ENCODE results near the gene TRIM56.

DNA sequence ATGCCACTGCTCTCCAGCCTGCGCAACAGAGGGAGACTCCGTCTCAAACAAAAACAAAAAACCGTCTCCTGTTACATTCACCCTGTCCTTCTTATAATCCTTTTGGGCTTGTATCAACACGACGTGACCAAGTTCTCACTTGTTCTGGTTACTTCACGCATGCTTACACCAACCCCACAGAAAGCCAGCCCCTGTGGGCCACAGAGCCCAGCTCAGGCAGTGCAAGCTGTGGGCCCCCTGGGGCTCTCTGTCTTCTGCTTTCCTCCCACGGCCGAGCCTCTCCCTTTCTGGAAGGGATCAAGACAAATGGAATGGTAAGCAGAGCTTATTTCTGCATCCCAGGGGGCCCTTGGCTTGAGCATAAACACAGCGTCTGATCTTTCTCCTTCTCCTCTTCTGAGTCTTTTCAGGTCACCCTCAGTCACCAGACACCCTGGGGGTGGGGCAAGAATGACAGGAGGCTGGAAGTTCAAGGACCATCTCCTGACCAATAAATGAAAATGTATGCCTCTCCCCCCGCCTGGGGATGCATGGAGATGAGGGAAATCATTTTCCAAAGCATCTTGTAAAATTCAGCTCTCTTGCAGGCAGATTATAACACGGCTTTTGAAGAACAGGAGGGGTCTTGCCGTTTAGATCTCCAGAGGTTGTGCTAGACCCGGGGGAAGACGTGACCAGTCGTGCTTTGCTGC is 19.0 kb upstream of the TRIM56 start:
- TF ChIP-seq ESRRA (CRISPR knock-in tag; IDR thresholded peaks at IDR 0.05; ENCODE audit: borderline replicate concordance) (no peak), GABPB1 (CRISPR knock-in tag; IDR thresholded peaks at IDR 0.05) (no peak), CREB1 (CRISPR knock-in tag; IDR thresholded peaks at IDR 0.05) (no peak), ZNF232 (CRISPR knock-in tag; IDR thresholded peaks at IDR 0.05) (no peak)
- TF ChIP-seq, protein P1, sequence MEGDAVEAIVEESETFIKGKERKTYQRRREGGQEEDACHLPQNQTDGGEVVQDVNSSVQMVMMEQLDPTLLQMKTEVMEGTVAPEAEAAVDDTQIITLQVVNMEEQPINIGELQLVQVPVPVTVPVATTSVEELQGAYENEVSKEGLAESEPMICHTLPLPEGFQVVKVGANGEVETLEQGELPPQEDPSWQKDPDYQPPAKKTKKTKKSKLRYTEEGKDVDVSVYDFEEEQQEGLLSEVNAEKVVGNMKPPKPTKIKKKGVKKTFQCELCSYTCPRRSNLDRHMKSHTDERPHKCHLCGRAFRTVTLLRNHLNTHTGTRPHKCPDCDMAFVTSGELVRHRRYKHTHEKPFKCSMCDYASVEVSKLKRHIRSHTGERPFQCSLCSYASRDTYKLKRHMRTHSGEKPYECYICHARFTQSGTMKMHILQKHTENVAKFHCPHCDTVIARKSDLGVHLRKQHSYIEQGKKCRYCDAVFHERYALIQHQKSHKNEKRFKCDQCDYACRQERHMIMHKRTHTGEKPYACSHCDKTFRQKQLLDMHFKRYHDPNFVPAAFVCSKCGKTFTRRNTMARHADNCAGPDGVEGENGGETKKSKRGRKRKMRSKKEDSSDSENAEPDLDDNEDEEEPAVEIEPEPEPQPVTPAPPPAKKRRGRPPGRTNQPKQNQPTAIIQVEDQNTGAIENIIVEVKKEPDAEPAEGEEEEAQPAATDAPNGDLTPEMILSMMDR (IDR thresholded peaks at IDR 0.05): no peak
- TF ChIP-seq, protein P2, sequence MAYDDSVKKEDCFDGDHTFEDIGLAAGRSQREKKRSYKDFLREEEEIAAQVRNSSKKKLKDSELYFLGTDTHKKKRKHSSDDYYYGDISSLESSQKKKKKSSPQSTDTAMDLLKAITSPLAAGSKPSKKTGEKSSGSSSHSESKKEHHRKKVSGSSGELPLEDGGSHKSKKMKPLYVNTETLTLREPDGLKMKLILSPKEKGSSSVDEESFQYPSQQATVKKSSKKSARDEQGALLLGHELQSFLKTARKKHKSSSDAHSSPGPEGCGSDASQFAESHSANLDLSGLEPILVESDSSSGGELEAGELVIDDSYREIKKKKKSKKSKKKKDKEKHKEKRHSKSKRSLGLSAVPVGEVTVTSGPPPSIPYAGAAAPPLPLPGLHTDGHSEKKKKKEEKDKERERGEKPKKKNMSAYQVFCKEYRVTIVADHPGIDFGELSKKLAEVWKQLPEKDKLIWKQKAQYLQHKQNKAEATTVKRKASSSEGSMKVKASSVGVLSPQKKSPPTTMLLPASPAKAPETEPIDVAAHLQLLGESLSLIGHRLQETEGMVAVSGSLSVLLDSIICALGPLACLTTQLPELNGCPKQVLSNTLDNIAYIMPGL (CRISPR knock-in tag; IDR thresholded peaks at IDR 0.05): no peak
- TF ChIP-seq, protein P3, sequence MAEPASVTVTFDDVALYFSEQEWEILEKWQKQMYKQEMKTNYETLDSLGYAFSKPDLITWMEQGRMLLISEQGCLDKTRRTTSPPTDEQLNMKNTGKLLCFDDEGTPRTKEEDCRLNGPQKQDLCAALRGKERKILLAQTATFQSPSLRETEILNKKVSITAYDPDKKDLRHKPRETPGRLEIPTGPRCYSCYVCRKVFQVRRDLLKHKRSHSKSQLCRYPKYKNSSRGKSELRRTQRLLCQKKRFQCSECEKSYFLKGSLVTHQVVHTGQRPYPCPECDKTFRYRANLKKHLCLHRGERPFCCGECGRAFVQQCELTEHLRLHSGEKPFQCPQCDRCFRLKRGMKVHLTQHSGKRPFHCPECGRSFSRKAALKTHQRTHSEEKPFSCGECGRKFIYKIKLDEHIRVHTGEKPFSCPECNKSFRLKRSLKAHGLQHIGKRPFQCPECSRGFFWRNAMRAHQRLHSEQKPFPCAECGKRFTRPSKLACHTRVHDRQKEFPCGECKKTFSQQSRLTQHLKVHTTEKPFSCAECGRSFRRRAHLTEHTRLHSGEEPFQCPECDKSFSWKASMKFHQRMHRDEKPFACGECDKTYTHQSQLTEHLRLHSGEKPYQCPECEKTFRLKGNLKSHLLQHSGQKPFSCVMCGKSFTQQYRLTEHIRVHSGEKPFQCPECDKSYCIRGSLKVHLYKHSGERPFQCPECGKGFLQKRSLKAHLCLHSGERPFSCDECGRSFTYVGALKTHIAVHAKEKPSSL (CRISPR knock-in tag; conservative IDR thresholded peaks at IDR 0.05): no peak
